Panc1 (cell line): Measurements from ENCODE around the gene OR8B12. TPM values are rescaled to one million over a fixed set of nuclear protein-coding genes. Genes with fewer than 3 reads are reported as not detected.
A peak's percentile ranks its signal among the peaks of the same experiment; 100 is the strongest.

Source experiments
- ATAC-seq: fragments of 200-7000 bp; cut with Tn5 transposase; 2 replicates; pipeline ENCODE4 v1.9.1; 2020; ENCODE audit warnings: mild to moderate bottlenecking, moderate library complexity
- BruUV-seq: library from RNA; stranded (reverse); fragments of 400-500 nt; replicated peaks from 2 replicates; lab custom pipeline; 2021; lab: Mats Ljungman, UMichigan
- CTCF ChIA-PET: fragments of 300-600 bp; sonication (Branson Sonifier 250); formaldehyde crosslinking; loops from one replicate; lab custom pipeline; 2022; ENCODE audit warnings: antibody characterized with exemption; lab: Charles Lee
- POLR2A ChIA-PET: fragments of 300-600 bp; sonication (Branson Sonifier 250); formaldehyde crosslinking; loops from one replicate; lab custom pipeline; 2022; ENCODE audit warnings: antibody characterized with exemption; lab: Charles Lee
- DNase-seq: peaks from one replicate; pipeline ENCODE4 v3.0.0-alpha.2; 2010; ENCODE audit warnings: low read depth, low spot score
- H3K27ac ChIP-seq: 2 replicates; pipeline ENCODE4 v1.5.1; 2011; ENCODE audit warnings: mild to moderate bottlenecking, low read length, inconsistent platforms
- H3K27me3 ChIP-seq: fragments of 200-500 bp; sonication (Bioruptor generic); 2 replicates; pipeline ENCODE4 v1.6.0; 2014; ENCODE audit warnings: low read length, inconsistent platforms; ENCODE audit not compliant: control insufficient read depth, insufficient read depth
- H3K36me3 ChIP-seq: fragments of 200-500 bp; sonication (Bioruptor generic); 2 replicates; pipeline ENCODE4 v1.5.1; 2014; ENCODE audit warnings: inconsistent platforms, mild to moderate bottlenecking, low read length, moderate library complexity; ENCODE audit not compliant: control insufficient read depth, insufficient read depth
- H3K4me1 ChIP-seq: 2 replicates; pipeline ENCODE4 v1.5.1; 2011; ENCODE audit warnings: inconsistent platforms, mild to moderate bottlenecking, low read length, moderate library complexity; ENCODE audit not compliant: control insufficient read depth, insufficient read depth
- H3K4me3 ChIP-seq, 2 experiments: 2 replicates each; pipeline ENCODE4 v1.5.1; 2011 to 2012; ENCODE audit warnings: low read depth in 2 of 2, low read length in 2 of 2, mild to moderate bottlenecking in 2 of 2, inconsistent platforms in 1 of 2, moderate library complexity in 1 of 2
- H3K9me3 ChIP-seq: fragments of 200-500 bp; sonication (Bioruptor generic); 2 replicates; pipeline ENCODE4 v1.5.1; 2014; ENCODE audit warnings: low read depth, mild to moderate bottlenecking, inconsistent platforms, low read length, moderate library complexity; ENCODE audit not compliant: control insufficient read depth, insufficient read depth
- CTCF ChIP-seq: fragments of 450-650 bp; IDR thresholded peaks from 2 replicates; pipeline ENCODE4 v1.5.1; 2017; ENCODE audit warnings: mild to moderate bottlenecking
- POLR2AphosphoS5 ChIP-seq: IDR thresholded peaks from 2 replicates; pipeline ENCODE4 v1.6.1; 2012; ENCODE audit warnings: mild to moderate bottlenecking, low read depth, low read length, moderate library complexity
- REST ChIP-seq, 2 experiments: IDR thresholded peaks; 2 replicates each; pipeline ENCODE4 v1.6.1; 2011 to 2012; ENCODE audit warnings: low read depth in 2 of 2, control low read depth in 1 of 2, low read length in 1 of 2, mild to moderate bottlenecking in 1 of 2, moderate library complexity in 1 of 2; ENCODE audit not compliant: insufficient read depth in 1 of 2
- SIN3A ChIP-seq: IDR thresholded peaks from 2 replicates; pipeline ENCODE4 v1.6.1; 2012; ENCODE audit warnings: low read depth, mild to moderate bottlenecking, low read length, moderate library complexity, borderline replicate concordance; ENCODE audit not compliant: insufficient read depth
- TCF7L2 ChIP-seq: IDR thresholded peaks from 2 replicates; pipeline ENCODE4 v1.6.1; 2011; ENCODE audit warnings: mild to moderate bottlenecking, low read depth, low read length, inconsistent platforms
- in situ Hi-C: cut with HindIII; loops from 2 replicates; pipeline ENCODE4 v1.10.0; 2016; ENCODE audit warnings: low sequenced_read_pairs, low pct_unique_long_range_greater_than_20kb
- intact Hi-C: fragments of 100-400 bp; cut with micrococcal nuclease; formaldehyde crosslinking; loops from one replicate; pipeline ENCODE4 v1.10.0; 2022; ENCODE audit not compliant: unreplicated experiment
- total RNA-seq: library from RNA; stranded (reverse); gene quantifications from one replicate; pipeline ENCODE4 v1.2.1, GENCODE V29; 2021; ENCODE audit not compliant: unreplicated experiment

Gene OR8B12
- total RNA-seq, 1 experiment from 2014 or later, result not detected

GRCh38 chr11:124536520-124536919 is 6.9 kb downstream of the OR8B12 start:
- no peaks in the 10 kb centered on the region for H3K9me3 ChIP-seq
- POLR2A ChIA-PET, result no interaction called here
- no peak overlapping the region for H3K27ac ChIP-seq
- CTCF ChIA-PET, result no interaction called here
- intact Hi-C loops (no loop called here), in situ Hi-C loops (no loop called here)
- H3K4me3 ChIP-seq, result no peak overlapping the region
- BruUV-seq, result no TSS peak
- no peaks in the 10 kb centered on the region for H3K4me1 ChIP-seq
- ATAC-seq, result no peak
- no peaks in the 10 kb centered on the region; the same call in 1 of the 2 replicates for H3K27me3 ChIP-seq
- TF ChIP-seq REST (IDR thresholded peaks at IDR 0.05; ENCODE audit: insufficient read depth in 1 of 2, low read depth in 2 of 2, low read length in 1 of 2) (no peak), TCF7L2 (no peak), CTCF (0 out of 2 replicates have a peak, but pooled peaks have one; percentile 10), SIN3A (no peak), POLR2AphosphoS5 (no peak)
- H3K36me3 ChIP-seq, result no peaks in the 10 kb centered on the region
- no peak for DNase-seq

GRCh38 chr11:124535552-124536232 is 7.8 kb downstream of the OR8B12 start:
- Histone ChIP-seq H3K4me3 (no peak overlapping the region; a peak in 1 of 4 replicates), H3K27me3 (no peaks in the 10 kb centered on the region; the same call in 1 of the 2 replicates), H3K36me3 (no peaks in the 10 kb centered on the region), H3K27ac (no peak overlapping the region), H3K9me3 (no peaks in the 10 kb centered on the region), H3K4me1 (no peaks in the 10 kb centered on the region)
- DNase-seq (no peak), ATAC-seq (no peak)
- no TSS peak for BruUV-seq
- TF ChIP-seq CTCF (no peak), REST (IDR thresholded peaks at IDR 0.05; ENCODE audit: insufficient read depth in 1 of 2, low read depth in 2 of 2, low read length in 1 of 2) (no peak), SIN3A (no peak), TCF7L2 (no peak), POLR2AphosphoS5 (no peak)
- in situ Hi-C loops (no loop called here), intact Hi-C loops (no loop called here)
- ChIA-PET POLR2A (no interaction called here), CTCF (no interaction called here)
